Epithelial cell of proximal tubule (primary cell): ENCODE results near the gene CADPS. TPM values are rescaled to one million over a fixed set of nuclear protein-coding genes. Genes with fewer than 3 reads are reported as not detected.

Experiments used
- DNase-seq: peaks from one replicate; pipeline ENCODE4 v3.0.0-alpha.2; 2011; ENCODE audit warnings: low read depth
- H3K4me3 ChIP-seq: 2 replicates; pipeline ENCODE4 v1.5.1; 2011; ENCODE audit warnings: low read depth, mild to moderate bottlenecking, low read length
- CTCF ChIP-seq: conservative IDR thresholded peaks from 2 replicates; pipeline ENCODE4 v1.5.1; 2012; ENCODE audit warnings: low read depth, mild to moderate bottlenecking, low read length
- total RNA-seq: library from RNA; depleted of rRNA; stranded (reverse); fragments of >200 nt; gene quantifications from 2 replicates; pipeline ENCODE4 v1.2.3, GENCODE V29; 2015

CADPS gene
- total RNA-seq, 1 donor from 2014 or later = not detected

- no peak for DNase-seq
- no peak overlapping the region for H3K4me3 ChIP-seq
- no peak for TF ChIP-seq CTCF
Observed at GRCh38 chr3:62527474-62527873, 347.7 kb downstream of the CADPS start.

- TF ChIP-seq CTCF = no peak
- DNase-seq = no peak
- no peak overlapping the region for H3K4me3 ChIP-seq
Observed at GRCh38 chr3:62525281-62525680, 349.9 kb downstream of the CADPS start.

GRCh38 chr3:62523672-62524071 is 351.5 kb downstream of the CADPS start:
- H3K4me3 ChIP-seq = no peak overlapping the region
- TF ChIP-seq CTCF = no peak
- DNase-seq = no peak

GRCh38 chr3:62521464-62522105 is 353.6 kb downstream of the CADPS start:
- H3K4me3 ChIP-seq = no peak overlapping the region
- TF ChIP-seq CTCF = no peak
- DNase-seq = no peak

GRCh38 chr3:62503516-62503915 is 371.7 kb downstream of the CADPS start:
- no peak for TF ChIP-seq CTCF
- DNase-seq = no peak
- H3K4me3 ChIP-seq = no peak overlapping the region

GRCh38 chr3:62502315-62503300 is 372.6 kb downstream of the CADPS start:
- TF ChIP-seq CTCF = no peak
- no peak for DNase-seq
- no peak overlapping the region for H3K4me3 ChIP-seq

GRCh38 chr3:62501289-62501668 is 373.9 kb downstream of the CADPS start:
- DNase-seq = no peak
- no peak for TF ChIP-seq CTCF
- H3K4me3 ChIP-seq = no peak overlapping the region
